ENCODE data around the gene NOTCH4. TPM values are rescaled to one million over a fixed set of nuclear protein-coding genes. Genes with fewer than 3 reads are reported as not detected.

NOTCH4 gene
- total RNA-seq, 1 donor from 2014 or later = 151 TPM

DNA sequence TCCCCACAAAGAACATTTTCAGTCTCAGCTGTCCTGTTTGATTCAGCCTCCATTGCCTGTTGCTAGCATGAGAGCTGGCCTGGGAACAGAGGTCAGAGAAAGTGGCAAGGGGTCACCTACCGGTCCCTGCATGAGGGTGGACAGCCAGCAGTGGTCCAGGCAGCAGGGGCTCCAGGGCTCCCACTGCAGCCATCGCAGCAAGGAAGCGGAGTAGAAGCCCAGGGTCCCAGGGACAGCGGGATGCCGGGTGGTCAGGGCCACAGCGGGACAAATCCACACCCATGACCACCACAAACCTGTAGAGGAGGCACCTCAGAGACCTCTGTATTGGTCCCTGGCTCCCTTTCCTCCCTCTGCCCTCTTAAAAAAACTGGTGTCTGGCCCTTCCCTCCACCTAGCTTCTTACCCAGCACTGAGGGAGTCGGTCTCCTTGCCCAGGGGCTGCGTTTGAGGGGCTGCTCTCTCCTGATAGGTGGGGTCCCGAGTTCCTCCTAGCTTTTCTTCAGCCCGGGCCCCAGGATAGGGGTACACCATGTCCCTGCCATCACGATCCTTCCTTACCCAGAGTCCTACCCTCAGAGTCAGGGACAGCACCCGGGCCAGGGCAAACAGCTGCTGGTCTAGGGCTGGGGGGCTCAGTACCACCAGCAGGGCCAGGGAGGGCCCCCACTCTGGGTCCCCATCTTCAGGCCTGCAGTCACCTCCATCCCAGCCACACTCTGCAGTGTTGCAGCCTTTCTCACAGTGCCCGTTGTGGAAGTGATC is 23.0 kb downstream of the NOTCH4 start:
- TF ChIP-seq, protein P1, sequence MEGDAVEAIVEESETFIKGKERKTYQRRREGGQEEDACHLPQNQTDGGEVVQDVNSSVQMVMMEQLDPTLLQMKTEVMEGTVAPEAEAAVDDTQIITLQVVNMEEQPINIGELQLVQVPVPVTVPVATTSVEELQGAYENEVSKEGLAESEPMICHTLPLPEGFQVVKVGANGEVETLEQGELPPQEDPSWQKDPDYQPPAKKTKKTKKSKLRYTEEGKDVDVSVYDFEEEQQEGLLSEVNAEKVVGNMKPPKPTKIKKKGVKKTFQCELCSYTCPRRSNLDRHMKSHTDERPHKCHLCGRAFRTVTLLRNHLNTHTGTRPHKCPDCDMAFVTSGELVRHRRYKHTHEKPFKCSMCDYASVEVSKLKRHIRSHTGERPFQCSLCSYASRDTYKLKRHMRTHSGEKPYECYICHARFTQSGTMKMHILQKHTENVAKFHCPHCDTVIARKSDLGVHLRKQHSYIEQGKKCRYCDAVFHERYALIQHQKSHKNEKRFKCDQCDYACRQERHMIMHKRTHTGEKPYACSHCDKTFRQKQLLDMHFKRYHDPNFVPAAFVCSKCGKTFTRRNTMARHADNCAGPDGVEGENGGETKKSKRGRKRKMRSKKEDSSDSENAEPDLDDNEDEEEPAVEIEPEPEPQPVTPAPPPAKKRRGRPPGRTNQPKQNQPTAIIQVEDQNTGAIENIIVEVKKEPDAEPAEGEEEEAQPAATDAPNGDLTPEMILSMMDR (IDR thresholded peaks at IDR 0.05; ENCODE audit: unreplicated experiment) = no peak
- no peak for DNase-seq (ENCODE audit: low spot score)
- peaks cover 23% of the 10 kb centered on the region for H3K4me1 Mint-ChIP-seq (ENCODE audit: unreplicated experiment)
- H3K9me3 Mint-ChIP-seq (ENCODE audit: unreplicated experiment) = no peaks in the 10 kb centered on the region
- peaks cover 5% of the 10 kb centered on the region for H3K27me3 Mint-ChIP-seq (ENCODE audit: unreplicated experiment)
- no peak overlapping the region for H3K27ac Mint-ChIP-seq (ENCODE audit: unreplicated experiment)
- H3K36me3 Mint-ChIP-seq (ENCODE audit: low read depth, unreplicated experiment) = peaks cover 18% of the 10 kb centered on the region
- no peak overlapping the region for H3K4me3 Mint-ChIP-seq (ENCODE audit: unreplicated experiment)

DNA sequence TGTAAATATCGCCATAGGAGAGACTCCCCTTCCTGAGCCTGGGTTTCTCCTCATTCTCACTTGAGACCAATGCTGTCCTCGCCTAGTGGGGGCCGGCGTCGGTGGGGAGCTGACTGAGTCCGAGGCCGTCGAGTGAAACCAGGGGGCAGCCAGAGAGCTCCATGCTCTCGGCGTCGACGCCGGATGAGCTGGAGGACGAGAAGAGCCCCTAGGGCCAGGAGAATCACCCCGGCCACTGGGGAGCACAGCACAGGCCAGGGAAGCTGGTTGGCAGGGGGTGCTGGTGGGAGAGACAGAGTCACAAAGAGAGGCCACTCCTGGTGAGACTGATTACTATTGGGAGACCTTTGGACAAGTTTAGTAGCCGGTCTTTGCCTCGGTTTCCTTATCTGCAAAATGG is 25.0 kb downstream of the NOTCH4 start:
- peaks cover 33% of the 10 kb centered on the region for H3K4me1 Mint-ChIP-seq (ENCODE audit: unreplicated experiment)
- H3K27me3 Mint-ChIP-seq (ENCODE audit: unreplicated experiment) = peaks cover 5% of the 10 kb centered on the region
- TF ChIP-seq, protein P1 (IDR thresholded peaks at IDR 0.05; ENCODE audit: unreplicated experiment) = no peak
- peaks cover 14% of the 10 kb centered on the region for H3K36me3 Mint-ChIP-seq (ENCODE audit: low read depth, unreplicated experiment)
- H3K9me3 Mint-ChIP-seq (ENCODE audit: unreplicated experiment) = no peaks in the 10 kb centered on the region
- H3K27ac Mint-ChIP-seq (ENCODE audit: unreplicated experiment) = peak overlapping the region; percentile 100
- no peak overlapping the region for H3K4me3 Mint-ChIP-seq (ENCODE audit: unreplicated experiment)
- no peak for DNase-seq (ENCODE audit: low spot score)

GRCh38 chr6:32198345-32198696 is 25.5 kb downstream of the NOTCH4 start:
- TF ChIP-seq, protein P1 (IDR thresholded peaks at IDR 0.05; ENCODE audit: unreplicated experiment) = no peak
- peaks cover 11% of the 10 kb centered on the region for H3K36me3 Mint-ChIP-seq (ENCODE audit: low read depth, unreplicated experiment)
- no peak for DNase-seq (ENCODE audit: low spot score)
- H3K9me3 Mint-ChIP-seq (ENCODE audit: unreplicated experiment) = no peaks in the 10 kb centered on the region
- peaks cover 5% of the 10 kb centered on the region for H3K27me3 Mint-ChIP-seq (ENCODE audit: unreplicated experiment)
- peaks cover 37% of the 10 kb centered on the region for H3K4me1 Mint-ChIP-seq (ENCODE audit: unreplicated experiment)
- H3K4me3 Mint-ChIP-seq (ENCODE audit: unreplicated experiment) = no peak overlapping the region
- peak overlapping the region; percentile 100 for H3K27ac Mint-ChIP-seq (ENCODE audit: unreplicated experiment)

DNA sequence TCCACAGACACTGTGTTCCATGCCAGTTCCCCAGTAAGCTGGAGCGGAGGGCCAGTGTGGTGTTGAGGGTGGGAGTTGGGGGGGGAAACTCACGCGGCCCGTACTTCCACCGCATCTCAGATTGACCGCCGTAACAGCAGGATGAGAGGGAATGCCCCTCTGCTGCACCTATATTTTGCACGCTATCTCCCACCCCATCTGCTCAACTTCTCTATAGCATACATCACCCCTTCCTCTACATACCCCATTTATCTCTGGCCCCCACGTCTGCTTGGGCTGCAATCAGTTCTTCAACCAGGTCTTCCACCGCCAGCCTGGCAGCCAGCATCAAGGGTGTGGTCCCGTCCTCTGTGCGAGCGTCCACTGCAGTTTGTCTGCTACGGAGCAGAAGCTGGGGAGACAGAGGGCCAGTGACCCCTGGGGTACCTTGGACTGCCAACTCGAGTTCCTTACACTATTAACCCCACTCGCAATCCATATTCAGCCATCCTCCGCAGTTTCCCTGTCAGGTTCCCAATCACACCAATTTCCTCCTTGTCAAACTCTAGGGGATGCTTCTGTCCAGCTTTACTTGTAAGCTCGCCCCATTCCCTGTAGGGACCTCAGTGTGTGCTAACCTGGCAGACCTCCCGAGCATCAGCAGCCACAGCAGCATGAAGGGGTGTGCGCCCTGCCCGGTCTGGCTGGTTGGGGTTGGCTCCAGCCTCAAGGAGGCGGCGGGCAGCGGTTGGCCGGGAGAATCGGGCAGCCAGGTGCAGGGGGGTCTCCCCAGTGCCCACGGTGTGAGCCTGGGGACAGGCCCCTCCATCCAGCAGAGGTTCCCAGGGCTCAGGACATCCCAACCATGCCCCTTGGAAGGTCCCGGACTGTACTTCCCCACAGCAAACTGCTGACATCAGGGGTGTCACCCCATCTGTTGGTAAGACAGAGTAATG is 26.9 kb downstream of the NOTCH4 start:
- TF ChIP-seq, protein P1 (IDR thresholded peaks at IDR 0.05; ENCODE audit: unreplicated experiment) = no peak
- H3K36me3 Mint-ChIP-seq (ENCODE audit: low read depth, unreplicated experiment) = peaks cover 8% of the 10 kb centered on the region
- no peaks in the 10 kb centered on the region for H3K9me3 Mint-ChIP-seq (ENCODE audit: unreplicated experiment)
- peak overlapping the region; percentile 52 for H3K4me3 Mint-ChIP-seq (ENCODE audit: unreplicated experiment)
- peaks cover 45% of the 10 kb centered on the region for H3K4me1 Mint-ChIP-seq (ENCODE audit: unreplicated experiment)
- peak overlapping the region; percentile 100 for H3K27ac Mint-ChIP-seq (ENCODE audit: unreplicated experiment)
- peaks cover 7% of the 10 kb centered on the region for H3K27me3 Mint-ChIP-seq (ENCODE audit: unreplicated experiment)
- no peak for DNase-seq (ENCODE audit: low spot score)
